Pericardium fibroblast (primary cell): Measurements from ENCODE around the gene PLA2G2A. TPM values are rescaled to one million over a fixed set of nuclear protein-coding genes. Genes with fewer than 3 reads are reported as not detected.

Experiments used
- total RNA-seq: library from RNA; depleted of rRNA; stranded (reverse); fragments of >200 nt; gene quantifications from 2 replicates; pipeline ENCODE4 v1.2.3, GENCODE V29; 2015

Gene PLA2G2A
- 2.0 and 3.2 TPM in 2 replicates for total RNA-seq

GRCh38 chr1:19979494-19979977, at the start of gene PLA2G2A:
Gene PLA2G2A (minus strand): TSS chr1:19979618. CDS start chr1:19978773, 845 bp downstream.

Other genes starting within 250 kb of the PLA2G2A start
- gene TMCO4, start 179.7 kb downstream of the PLA2G2A start, total RNA-seq: 8.8 and 15.0 TPM in 2 replicates
- not detected in 2 replicates for gene RNF186, start 164.3 kb downstream of the PLA2G2A start, total RNA-seq
- gene OTUD3, start 97.2 kb downstream of the PLA2G2A start, total RNA-seq: 2.6 and 3.9 TPM in 2 replicates
- gene PLA2G2E, start 56.0 kb downstream of the PLA2G2A start, total RNA-seq: not detected in 2 replicates
- 7.5 TPM in 1 of 2 replicates, not detected in the other for gene PLA2G5, start 90.6 kb upstream of the PLA2G2A start, total RNA-seq
- not detected in 2 replicates for gene PLA2G2D, start 139.9 kb upstream of the PLA2G2A start, total RNA-seq
- not detected in 2 replicates for gene PLA2G2F, start 159.7 kb upstream of the PLA2G2A start, total RNA-seq
- gene UBXN10, start 206.5 kb upstream of the PLA2G2A start, total RNA-seq: under 0.01 TPM in 1 of 2 replicates, not detected in the other
- gene PLA2G2C, start 206.9 kb upstream of the PLA2G2A start, total RNA-seq: not detected in 2 replicates